Ascending aorta (tissue), 2 donors: ENCODE data around the gene CDK14. TPM values are rescaled to one million over a fixed set of nuclear protein-coding genes. Genes with fewer than 3 reads are reported as not detected.

ENCODE experiments used
- DNase-seq, 2 donors: peaks; one replicate each; pipeline ENCODE4 v3.0.0-alpha.2; 2019; ENCODE audit warnings: low spot score in 2 of 2
- H3K27ac ChIP-seq, 2 donors: fragments of 200-600 bp; sonication (generic); one replicate each; pipeline ENCODE4 v1.5.1; 2016 to 2017; ENCODE audit warnings: mild to moderate bottlenecking in 1 of 2
- H3K27me3 ChIP-seq: fragments of 200-600 bp; sonication (generic); one replicate; pipeline ENCODE4 v1.5.1; 2017
- H3K36me3 ChIP-seq, 2 donors: fragments of 200-600 bp; sonication (generic); one replicate each; pipeline ENCODE4 v1.5.1; 2016
- H3K4me1 ChIP-seq, 2 donors: fragments of 200-600 bp; sonication (generic); one replicate each; pipeline ENCODE4 v1.5.1; 2016 to 2017; ENCODE audit warnings: mild to moderate bottlenecking in 1 of 2
- H3K4me3 ChIP-seq, 2 donors: fragments of 200-600 bp; sonication (generic); one replicate each; pipeline ENCODE4 v1.5.1; 2016 to 2017; ENCODE audit warnings: mild to moderate bottlenecking in 1 of 2
- H3K9me3 ChIP-seq, 2 donors: fragments of 200-600 bp; sonication (generic); one replicate each; pipeline ENCODE4 v1.5.1; 2016
- intact Hi-C: fragments of 100-400 bp; cut with DNase I; formaldehyde crosslinking; loops from one replicate; pipeline ENCODE4 v1.15.1; 2023
- total RNA-seq: library from RNA; depleted of rRNA; stranded (reverse); fragments of >200 nt; gene quantifications from one replicate; pipeline ENCODE4 v1.1.0, GENCODE V29; 2016
- TF ChIP-seq, protein P1 (sequence below), 3 experiments: fragments of 200-600 bp in 2 of 3; fragments of 450-650 bp in 1 of 3; sonication (generic) in 2 of 3; IDR thresholded peaks; one replicate each; pipeline ENCODE4 v1.5.1; 2016 to 2019; ENCODE audit warnings: antibody characterized with exemption in 3 of 3, mild to moderate bottlenecking in 1 of 3, moderate library complexity in 1 of 3

The CDK14 gene
- total RNA-seq, 1 donor from 2014 or later, result 5.1 TPM

DNA sequence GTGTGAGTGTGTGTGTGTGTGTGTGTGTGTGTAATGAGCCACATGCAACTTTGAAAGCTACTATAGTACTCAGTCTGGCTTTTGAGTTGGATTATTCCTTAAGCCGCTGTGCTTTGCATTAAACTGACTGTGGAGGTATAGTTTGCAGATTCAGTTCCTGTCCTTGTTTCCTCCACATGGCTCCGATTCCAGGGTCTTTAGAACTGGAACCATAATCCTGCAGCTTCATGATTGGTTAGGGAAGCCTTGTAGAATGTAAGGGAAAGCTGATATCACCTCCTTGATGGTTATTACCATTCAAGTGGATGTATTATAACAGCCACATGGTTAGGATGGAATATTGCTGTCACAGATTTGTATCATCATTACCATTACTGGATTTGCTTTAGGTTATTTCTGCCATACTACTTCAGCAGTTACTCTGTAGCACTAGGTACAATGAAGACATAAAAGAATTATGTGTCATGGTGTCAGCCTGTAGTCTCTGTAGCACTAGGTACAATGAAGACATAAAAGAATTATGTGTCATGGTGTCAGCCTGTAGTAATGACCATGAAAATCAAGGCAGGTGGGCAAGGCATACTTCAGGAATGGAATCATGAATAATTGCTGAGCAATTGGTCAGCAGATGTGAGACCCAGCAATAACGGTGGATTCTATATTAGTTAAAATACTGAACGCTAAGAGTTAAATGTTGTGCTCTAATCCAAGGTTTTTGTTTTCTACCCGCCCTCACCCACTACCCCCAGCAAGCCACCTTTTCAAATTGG is 393.1 kb downstream of the CDK14 start:
- Histone ChIP-seq H3K36me3 (no peaks in the 10 kb centered on the region), H3K4me3 (no peak overlapping the region), H3K4me1 (no peaks in the 10 kb centered on the region), H3K27ac (no peak overlapping the region), H3K9me3 (no peaks in the 10 kb centered on the region), H3K27me3 (no peaks in the 10 kb centered on the region)
- DNase-seq, result no peak
- intact Hi-C loops, result no loop called here
- TF ChIP-seq, protein P1, sequence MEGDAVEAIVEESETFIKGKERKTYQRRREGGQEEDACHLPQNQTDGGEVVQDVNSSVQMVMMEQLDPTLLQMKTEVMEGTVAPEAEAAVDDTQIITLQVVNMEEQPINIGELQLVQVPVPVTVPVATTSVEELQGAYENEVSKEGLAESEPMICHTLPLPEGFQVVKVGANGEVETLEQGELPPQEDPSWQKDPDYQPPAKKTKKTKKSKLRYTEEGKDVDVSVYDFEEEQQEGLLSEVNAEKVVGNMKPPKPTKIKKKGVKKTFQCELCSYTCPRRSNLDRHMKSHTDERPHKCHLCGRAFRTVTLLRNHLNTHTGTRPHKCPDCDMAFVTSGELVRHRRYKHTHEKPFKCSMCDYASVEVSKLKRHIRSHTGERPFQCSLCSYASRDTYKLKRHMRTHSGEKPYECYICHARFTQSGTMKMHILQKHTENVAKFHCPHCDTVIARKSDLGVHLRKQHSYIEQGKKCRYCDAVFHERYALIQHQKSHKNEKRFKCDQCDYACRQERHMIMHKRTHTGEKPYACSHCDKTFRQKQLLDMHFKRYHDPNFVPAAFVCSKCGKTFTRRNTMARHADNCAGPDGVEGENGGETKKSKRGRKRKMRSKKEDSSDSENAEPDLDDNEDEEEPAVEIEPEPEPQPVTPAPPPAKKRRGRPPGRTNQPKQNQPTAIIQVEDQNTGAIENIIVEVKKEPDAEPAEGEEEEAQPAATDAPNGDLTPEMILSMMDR (IDR thresholded peaks at IDR 0.05), result no peak

DNA sequence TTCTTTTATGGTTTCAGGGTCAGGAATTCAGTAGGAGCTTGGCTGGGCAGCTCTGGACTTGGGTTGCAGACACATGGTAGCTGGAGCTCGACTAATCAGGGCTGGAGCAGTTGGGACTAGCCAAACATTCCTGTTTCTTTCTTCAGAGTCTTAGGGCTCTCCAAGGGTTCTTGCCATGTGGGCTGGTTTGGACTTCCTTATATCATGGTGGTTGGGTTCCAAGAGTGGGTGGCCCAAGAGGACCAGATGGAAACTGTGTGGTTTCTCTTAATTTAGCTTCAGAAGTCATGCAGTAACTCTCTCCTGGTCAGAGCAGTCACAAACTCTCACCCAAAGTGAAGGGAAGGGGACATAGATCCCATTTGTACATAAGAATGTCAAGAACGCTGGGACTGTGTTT is 398.0 kb downstream of the CDK14 start:
- H3K27ac ChIP-seq, result no peak overlapping the region
- DNase-seq, result no peak
- no peaks in the 10 kb centered on the region for H3K36me3 ChIP-seq
- H3K27me3 ChIP-seq, result no peaks in the 10 kb centered on the region
- TF ChIP-seq, protein P1 (IDR thresholded peaks at IDR 0.05), result no peak
- intact Hi-C loops, result no loop called here
- no peak overlapping the region for H3K4me3 ChIP-seq
- H3K4me1 ChIP-seq, result no peaks in the 10 kb centered on the region
- H3K9me3 ChIP-seq, result no peaks in the 10 kb centered on the region

DNA sequence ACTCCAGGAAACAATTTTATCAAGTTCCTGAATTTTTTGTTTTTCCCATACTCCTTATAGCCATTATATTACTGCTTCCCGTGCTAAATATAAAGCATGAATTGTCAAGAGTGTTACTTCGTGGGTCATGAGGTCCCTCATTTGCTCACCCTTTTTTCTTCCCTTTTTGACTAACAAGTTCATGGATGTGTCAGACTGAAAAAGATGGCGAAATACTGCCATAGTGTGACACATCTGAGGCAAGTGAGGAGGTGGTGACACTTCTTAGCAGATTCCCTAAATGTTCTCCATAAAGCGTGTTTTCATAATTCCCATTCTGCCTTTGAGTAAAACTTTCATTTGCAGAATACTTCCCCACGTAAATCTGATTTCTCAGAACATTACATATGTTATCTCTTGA is 398.5 kb downstream of the CDK14 start:
- no peak overlapping the region for H3K27ac ChIP-seq
- no peaks in the 10 kb centered on the region for H3K36me3 ChIP-seq
- TF ChIP-seq, protein P1 (IDR thresholded peaks at IDR 0.05), result no peak
- no peaks in the 10 kb centered on the region for H3K9me3 ChIP-seq
- H3K4me3 ChIP-seq, result no peak overlapping the region
- intact Hi-C loops, result no loop called here
- no peaks in the 10 kb centered on the region for H3K4me1 ChIP-seq
- H3K27me3 ChIP-seq, result no peaks in the 10 kb centered on the region
- DNase-seq, result no peak

DNA sequence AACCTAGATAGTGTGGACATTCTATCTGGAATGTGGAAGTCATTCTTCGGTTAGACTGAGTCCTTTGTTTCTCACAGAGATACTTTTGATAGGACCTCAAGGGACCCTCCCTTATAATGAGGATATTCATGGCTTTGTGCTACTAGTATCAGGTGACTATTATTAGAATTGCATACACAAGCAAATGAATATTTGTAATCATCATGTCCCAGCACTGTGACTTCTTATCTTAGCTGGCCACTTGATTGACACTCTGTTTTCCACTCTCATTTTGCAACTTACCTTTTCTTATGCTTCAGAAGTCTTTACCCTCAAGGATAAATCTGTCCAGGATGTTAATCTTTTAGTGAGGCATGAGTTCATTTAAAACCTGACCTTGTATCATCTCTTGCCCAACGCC is 399.9 kb downstream of the CDK14 start:
- H3K9me3 ChIP-seq, result no peaks in the 10 kb centered on the region
- H3K27ac ChIP-seq, result no peak overlapping the region
- DNase-seq, result no peak
- intact Hi-C loops, result no loop called here
- TF ChIP-seq, protein P1 (IDR thresholded peaks at IDR 0.05), result no peak
- H3K36me3 ChIP-seq, result no peaks in the 10 kb centered on the region
- H3K4me1 ChIP-seq, result no peaks in the 10 kb centered on the region
- no peak overlapping the region for H3K4me3 ChIP-seq
- H3K27me3 ChIP-seq, result no peaks in the 10 kb centered on the region

- no peaks in the 10 kb centered on the region for H3K4me1 ChIP-seq
- no peaks in the 10 kb centered on the region for H3K27me3 ChIP-seq
- H3K9me3 ChIP-seq, result no peaks in the 10 kb centered on the region
- TF ChIP-seq, protein P1 (IDR thresholded peaks at IDR 0.05), result no peak
- intact Hi-C loops, result no loop called here
- H3K4me3 ChIP-seq, result no peak overlapping the region
- no peak for DNase-seq
- H3K27ac ChIP-seq, result no peak overlapping the region
- no peaks in the 10 kb centered on the region for H3K36me3 ChIP-seq
These were observed 404.2 kb downstream of the CDK14 start for GRCh38 chr7:90999989-91000979.
